ENCODE results near the gene POTEC.

DNA sequence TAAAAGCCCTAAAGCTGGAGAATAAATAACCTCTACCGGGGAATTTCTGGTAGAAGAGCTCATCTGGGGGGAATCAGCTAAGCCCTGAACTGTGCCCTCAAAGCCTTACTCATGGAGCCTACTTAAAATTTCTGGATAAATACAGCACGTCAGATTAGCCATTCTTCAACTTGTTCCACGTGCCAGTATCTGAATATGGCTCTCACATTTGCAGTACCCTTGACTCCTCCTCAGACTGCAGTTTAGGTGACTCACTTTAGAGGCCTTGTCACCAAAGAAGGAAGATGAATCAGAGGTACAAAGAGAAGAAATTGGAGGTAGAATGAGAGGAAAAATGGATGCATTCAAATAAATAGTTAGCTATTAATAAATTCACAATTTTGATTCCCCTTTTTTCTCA is 34.6 kb upstream of the POTEC start:
- no peak for TF ChIP-seq POLR2AphosphoS5 (IDR thresholded peaks at IDR 0.05; ENCODE audit: low read depth, low read length)
- no peak for TF ChIP-seq TAF1 (IDR thresholded peaks at IDR 0.05; ENCODE audit: borderline replicate concordance, insufficient read depth, low read length)
- TF ChIP-seq SIN3A (IDR thresholded peaks at IDR 0.05; ENCODE audit: borderline replicate concordance, insufficient read depth, low read length), result no peak
